Activated gamma-delta T cell treated with Interleukin-2 at 50 U/mL for 16 hours (primary cell): ENCODE data around the gene DCAF8.
A peak's percentile ranks its signal among the peaks of the same experiment; 100 is the strongest.
"Not testable (repeated sequence)": the region's sequence is repeated elsewhere in the genome, so short reads cannot be mapped to it uniquely, and the experiment has no call there.

Source experiments
- DNase-seq: peaks from one replicate; pipeline ENCODE4 v3.0.0-alpha.2; 2020

DCAF8 gene

DNA sequence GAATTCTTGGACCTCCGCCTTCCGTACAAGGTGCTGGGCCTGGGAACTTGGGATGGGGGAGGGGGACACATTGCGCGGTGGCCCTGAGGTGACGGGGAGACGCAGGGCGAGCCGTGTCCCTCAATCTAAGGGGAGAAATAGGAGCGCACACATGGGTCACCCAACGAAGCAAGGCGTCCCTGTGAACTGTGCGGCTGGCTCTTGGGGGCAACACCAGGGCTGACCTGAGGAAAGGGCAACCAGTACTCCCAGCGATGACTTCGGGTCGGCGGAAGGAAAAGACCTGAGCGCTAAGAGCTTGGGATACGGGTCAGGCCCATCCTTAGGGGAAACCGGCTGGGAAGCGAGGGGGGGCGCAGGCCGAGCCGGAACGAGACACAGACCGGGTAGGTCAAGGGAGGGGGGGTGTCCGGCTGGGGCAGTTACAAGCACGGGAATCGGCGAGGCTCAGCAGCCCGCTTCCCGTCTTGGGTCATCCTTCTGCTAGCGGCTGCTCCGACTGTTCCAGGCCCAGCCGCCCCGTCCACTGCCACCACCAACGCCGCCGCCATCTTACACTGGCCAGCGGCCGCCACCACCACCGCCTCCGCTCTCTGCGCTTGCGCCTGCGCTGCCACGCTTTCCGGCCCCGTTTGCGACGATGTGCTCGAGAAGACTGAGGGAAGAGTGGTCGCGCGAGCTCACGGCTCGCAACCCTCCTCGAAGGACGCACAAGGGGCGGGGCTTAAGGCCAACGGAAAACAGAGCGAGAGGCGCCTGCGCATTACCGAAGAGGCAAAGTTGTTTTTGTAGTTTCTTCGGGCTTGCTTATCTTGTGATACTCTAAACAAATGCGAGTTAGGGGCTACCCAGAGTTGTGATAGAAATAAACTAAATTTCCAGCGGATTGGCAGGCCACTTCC is at the start of gene DCAF8:
TSS of gene DCAF8 (minus strand) at position 657 of the 902 bp plus-strand sequence. CDS start 18,541 bp downstream, outside the sequence.
- DNase-seq: peak; percentile 98

GRCh38 chr1:160309571-160309970 is 47.2 kb upstream of the DCAF8 start:
- no peak for DNase-seq

GRCh38 chr1:160309185-160309557 is 46.8 kb upstream of the DCAF8 start:
- DNase-seq: no peak

DNA sequence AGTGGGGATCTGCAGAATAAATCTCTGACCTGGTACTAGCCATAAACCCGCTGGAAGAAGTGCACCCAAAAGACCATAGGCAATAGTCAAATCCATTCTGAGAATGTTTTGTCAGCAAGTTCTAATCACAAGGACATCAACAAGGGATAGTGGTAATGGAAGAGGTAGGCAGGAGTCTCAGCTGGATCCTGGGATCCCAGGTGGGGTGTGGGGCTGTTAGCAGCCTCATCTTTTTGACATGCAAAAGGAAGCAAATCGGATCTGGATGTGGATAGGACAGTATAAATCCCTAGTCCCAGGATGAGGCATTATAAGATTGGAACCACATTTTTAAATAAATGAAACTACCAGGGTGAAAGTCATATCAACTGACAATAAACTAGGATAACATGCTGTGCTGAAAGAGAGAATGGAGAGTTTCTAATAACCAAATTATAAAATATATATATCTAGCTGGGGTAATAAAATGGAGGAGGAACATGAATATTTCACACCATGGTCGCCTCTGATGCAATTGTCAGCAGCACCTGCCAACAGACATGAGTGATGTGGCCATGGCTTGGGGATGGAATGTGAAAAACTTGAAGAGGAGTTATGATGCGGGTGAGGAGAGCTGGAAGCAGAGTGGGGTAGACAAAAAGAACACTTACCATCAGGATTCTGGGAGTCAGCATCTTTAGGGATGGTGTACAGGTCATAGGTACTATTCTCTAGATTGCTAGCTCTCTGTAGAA is 46.3 kb upstream of the DCAF8 start:
- no peak for DNase-seq

DNA sequence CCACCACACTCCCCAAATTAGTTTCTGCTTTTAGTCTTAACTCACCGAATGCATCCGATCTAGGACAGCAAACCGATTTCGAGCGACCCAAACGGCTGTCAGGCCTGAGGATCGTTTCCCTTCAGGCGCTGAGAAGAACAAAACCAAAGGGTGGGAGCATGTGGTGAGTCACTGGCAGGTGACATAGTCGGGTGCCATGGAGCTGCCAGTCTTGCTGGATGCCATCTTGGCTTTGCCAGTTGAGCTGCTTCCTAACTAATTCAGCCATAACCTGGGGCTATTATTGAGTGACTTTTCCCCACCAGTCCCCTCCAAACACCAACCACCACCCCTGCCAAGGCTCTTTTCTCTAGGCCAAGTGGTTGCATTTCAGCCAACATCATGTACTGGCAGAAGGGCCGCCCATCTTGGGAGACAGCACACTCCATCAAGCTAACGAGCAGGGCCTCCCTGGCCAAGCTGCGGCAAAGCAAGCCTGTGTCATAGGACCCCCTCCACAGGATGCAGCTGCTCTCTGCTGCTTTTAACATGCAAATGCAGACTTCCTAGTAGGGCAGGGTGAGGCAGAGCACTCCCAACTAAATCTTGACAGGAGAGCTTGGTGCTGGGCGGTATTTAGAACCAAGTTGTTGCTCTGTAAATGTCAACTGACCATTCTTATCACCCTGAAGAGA is 44.9 kb upstream of the DCAF8 start:
- DNase-seq: no peak

- DNase-seq: no peak
Observed at GRCh38 chr1:160300173-160300572, 37.8 kb upstream of the DCAF8 start.

GRCh38 chr1:160296036-160296435 is 33.7 kb upstream of the DCAF8 start:
- no peak for DNase-seq

DNA sequence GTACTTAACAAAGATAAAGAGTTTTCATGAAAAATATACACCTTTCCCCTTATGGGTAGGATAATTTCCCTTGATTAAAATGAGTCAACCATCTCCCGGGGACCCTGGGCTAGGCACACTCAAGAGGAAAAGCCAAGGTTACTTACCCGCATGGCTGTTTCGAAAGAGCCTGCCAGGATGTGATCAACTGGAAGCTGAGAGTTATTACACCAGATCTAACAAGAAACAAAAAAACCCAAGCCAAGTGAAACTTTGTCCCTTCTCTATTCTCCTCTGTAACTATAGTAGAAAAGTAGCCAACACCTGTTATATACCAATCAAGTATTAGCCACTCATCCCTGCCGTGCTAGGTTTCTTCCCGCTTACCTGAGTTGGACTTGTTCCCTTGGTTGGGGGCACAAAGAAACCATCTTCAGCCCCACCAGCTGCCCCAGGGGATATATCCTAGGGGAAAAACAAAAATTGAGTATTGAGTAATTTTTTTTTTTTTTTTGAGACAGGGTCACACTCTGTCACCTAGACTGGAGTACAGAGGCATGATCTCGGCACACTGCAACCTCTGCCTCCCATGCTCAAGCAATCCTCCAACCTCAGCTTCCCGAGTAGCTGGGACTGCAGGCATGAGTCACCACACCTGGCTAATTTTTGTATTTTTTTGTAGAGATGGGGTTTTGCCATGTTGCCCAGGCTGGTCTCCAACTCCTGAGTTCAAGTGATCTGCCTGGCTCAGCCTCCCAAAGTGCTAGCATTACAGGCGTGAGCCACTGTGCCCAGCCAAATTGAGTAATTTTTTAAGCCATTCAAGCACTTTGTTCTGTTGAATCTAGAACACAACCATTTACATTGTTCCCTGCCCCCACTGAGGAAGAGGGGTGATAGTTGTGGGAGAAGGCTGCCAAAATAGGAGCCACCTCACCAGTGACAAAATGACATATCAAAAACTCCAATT is 30.9 kb upstream of the DCAF8 start:
- no peak for DNase-seq

DNA sequence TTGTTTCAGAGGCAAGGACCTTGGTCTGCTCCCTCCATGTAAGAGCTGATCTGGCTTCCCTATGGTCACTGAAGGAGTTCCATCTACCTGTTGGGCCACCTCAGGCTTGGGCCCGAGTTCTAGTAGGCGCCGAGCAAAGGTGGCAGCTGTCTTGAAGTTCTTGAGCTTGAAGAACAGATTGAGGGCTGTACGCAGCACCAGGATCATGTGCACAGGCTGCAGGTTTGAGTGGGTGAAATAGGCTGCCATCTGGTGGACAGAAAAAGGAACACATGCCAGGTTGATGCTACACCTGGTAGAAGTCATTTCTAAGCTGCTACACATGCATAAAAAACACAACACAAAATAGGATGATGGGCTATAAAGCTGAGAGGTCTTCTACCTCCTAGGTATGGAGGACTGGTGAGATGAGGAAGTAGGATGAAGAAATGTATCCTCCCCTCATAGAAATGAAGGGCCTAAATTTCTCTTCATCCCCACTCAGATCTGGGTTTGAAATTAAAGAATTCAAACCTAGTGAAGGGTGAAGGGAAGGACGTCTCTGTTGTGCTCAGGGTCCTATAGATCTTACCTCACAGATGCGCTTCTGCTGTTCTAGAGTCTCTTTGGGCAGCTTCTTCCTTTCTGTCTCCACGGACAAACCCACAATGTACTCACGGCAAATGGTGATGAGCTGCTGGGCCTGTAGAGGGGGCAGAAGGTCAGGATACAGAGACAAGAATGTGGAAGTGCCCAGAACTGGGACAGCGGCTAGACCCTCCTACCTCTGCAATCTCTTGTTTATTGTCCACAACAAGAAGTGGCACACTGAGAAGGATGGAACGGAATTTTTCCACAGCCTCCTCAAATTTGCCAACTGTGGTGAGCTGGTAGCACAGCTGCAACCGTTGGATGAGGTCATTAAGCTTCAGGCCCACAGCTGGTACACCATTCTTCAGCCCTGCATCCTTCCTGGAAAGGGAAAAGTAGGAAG is 29.2 kb upstream of the DCAF8 start:
- peak; percentile 67 for DNase-seq

GRCh38 chr1:160287769-160288168 is 25.4 kb upstream of the DCAF8 start:
- not testable (repeated sequence) for DNase-seq

GRCh38 chr1:160285506-160285905 is 23.2 kb upstream of the DCAF8 start:
- no peak for DNase-seq

- peak; percentile 93 for DNase-seq
Observed at GRCh38 chr1:160284782-160285344, 22.5 kb upstream of the DCAF8 start, which contains the start of gene PEX19. TSS of gene PEX19 (minus strand) at chr1:160285133. CDS start at chr1:160285124, 9 bp downstream.

- DNase-seq: no peak
Observed at GRCh38 chr1:160284220-160284781, 22.0 kb upstream of the DCAF8 start.

DNA sequence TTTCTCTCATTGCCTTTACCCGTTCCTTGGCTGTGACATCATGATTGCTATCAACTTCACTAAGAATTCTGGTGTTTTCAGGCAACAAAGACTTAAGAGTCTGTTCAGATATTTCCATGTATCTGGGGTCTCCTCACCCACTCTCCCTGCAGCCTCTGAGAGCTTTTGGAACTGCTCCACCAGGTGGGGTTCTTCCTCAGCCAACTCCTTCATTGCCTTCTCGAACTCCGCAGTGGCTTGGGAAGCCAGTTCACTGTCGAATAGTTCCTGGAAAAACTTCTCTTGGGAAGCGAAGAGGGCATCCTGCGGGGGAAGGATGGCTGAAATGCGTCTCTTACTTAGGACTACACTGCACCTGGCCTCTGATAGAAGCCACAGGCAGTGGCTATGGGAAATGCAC is 20.5 kb upstream of the DCAF8 start:
- DNase-seq: no peak

- no peak for DNase-seq
Observed at GRCh38 chr1:160277987-160278386, 15.6 kb upstream of the DCAF8 start.

- DNase-seq: no peak
Observed at GRCh38 chr1:160277330-160277729, 15.0 kb upstream of the DCAF8 start.

DNA sequence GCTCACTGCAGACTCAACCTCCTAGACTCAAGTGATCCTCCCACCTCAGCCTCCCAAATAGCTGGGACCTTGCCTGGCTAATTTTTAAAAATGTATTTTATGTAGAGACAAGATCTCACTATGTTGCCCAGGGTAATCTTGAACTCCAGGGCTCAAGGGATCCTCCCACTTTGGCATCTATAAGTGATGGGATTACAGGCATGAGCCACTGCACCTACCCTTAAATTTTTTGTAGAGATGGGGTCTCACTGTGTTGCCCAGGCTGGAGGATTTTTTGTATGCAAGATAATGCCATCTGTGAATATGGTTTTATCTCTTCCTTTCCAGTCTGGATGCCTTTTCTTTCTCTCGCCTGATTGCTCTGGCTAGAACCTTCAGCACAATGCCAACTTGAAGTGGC is 8.7 kb upstream of the DCAF8 start:
- DNase-seq: no peak

- DNase-seq: no peak
Observed at GRCh38 chr1:160267284-160267991, 5.1 kb upstream of the DCAF8 start.

DNA sequence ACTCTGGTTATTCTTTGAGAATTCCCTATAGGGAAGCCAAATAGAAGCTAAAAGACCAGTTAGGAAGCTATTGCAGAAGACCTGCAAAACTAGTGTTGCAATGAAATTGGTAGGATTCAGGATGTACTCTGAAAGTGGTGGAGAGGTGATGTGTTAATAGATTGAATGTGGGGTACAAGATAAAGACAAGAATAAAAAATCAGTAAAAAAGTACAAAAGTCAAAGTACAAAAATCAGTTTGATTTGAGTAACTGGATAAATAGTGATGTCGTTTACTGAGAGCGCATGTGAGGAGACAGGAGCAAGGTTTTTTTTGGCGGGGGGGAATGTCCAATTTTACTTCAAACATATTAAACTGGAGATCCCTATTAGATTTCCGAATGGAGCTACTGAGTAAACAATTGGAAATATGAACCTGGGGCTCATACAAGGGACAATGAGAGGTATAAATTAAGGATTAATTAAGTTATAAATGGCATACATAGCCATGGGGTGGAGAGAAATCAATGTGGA is 2.5 kb upstream of the DCAF8 start:
- DNase-seq: no peak
